ENCODE data around the gene MAML2.
"Not testable (repeated sequence)": the region's sequence is repeated elsewhere in the genome, so short reads cannot be mapped to it uniquely, and the experiment has no call there.

Gene MAML2

GRCh38 chr11:96187822-96188221 lies 155.2 kb downstream of the MAML2 start:
- DNase-seq (ENCODE audit: low read depth in 2 of 2), result no peak

GRCh38 chr11:96186806-96187205 lies 156.2 kb downstream of the MAML2 start:
- DNase-seq (ENCODE audit: low read depth in 2 of 2), result no peak

- DNase-seq (ENCODE audit: low read depth in 2 of 2), result no peak
Observed at GRCh38 chr11:96185220-96185768, 157.7 kb downstream of the MAML2 start.

GRCh38 chr11:96180937-96181336 lies 162.1 kb downstream of the MAML2 start:
- not testable (repeated sequence) for DNase-seq (ENCODE audit: low read depth in 2 of 2)

- no peak for DNase-seq (ENCODE audit: low read depth in 2 of 2)
Observed at GRCh38 chr11:96180341-96180740, 162.7 kb downstream of the MAML2 start.

- no peak for DNase-seq (ENCODE audit: low read depth in 2 of 2)
Observed at GRCh38 chr11:96179905-96180304, 163.1 kb downstream of the MAML2 start.

GRCh38 chr11:96178887-96179279 lies 164.1 kb downstream of the MAML2 start:
- no peak for DNase-seq (ENCODE audit: low read depth in 2 of 2)

GRCh38 chr11:96178049-96178886 lies 164.7 kb downstream of the MAML2 start:
- DNase-seq (ENCODE audit: low read depth in 2 of 2), result no peak

- DNase-seq (ENCODE audit: low read depth in 2 of 2), result no peak
Observed at GRCh38 chr11:96177146-96177545, 165.8 kb downstream of the MAML2 start.

GRCh38 chr11:96173906-96174305 lies 169.1 kb downstream of the MAML2 start:
- DNase-seq (ENCODE audit: low read depth in 2 of 2), result no peak

- DNase-seq (ENCODE audit: low read depth in 2 of 2), result no peak
Observed at GRCh38 chr11:96173422-96173821, 169.6 kb downstream of the MAML2 start.

GRCh38 chr11:96172604-96173003 lies 170.4 kb downstream of the MAML2 start:
- DNase-seq (ENCODE audit: low read depth in 2 of 2), result no peak

- no peak for DNase-seq (ENCODE audit: low read depth in 2 of 2)
Observed at GRCh38 chr11:96169250-96169649, 173.7 kb downstream of the MAML2 start.

- DNase-seq (ENCODE audit: low read depth in 2 of 2), result no peak
Observed at GRCh38 chr11:96168623-96169022, 174.4 kb downstream of the MAML2 start.

- DNase-seq (ENCODE audit: low read depth in 2 of 2), result no peak
Observed at GRCh38 chr11:96167787-96168186, 175.2 kb downstream of the MAML2 start.

GRCh38 chr11:96167203-96167758 lies 175.7 kb downstream of the MAML2 start:
- DNase-seq (ENCODE audit: low read depth in 2 of 2), result no peak

- no peak for DNase-seq (ENCODE audit: low read depth in 2 of 2)
Observed at GRCh38 chr11:96162816-96163499, 180.0 kb downstream of the MAML2 start.

- no peak for DNase-seq (ENCODE audit: low read depth in 2 of 2)
Observed at GRCh38 chr11:96161307-96162089, 181.5 kb downstream of the MAML2 start.

- DNase-seq (ENCODE audit: low read depth in 2 of 2), result no peak
Observed at GRCh38 chr11:96160732-96161306, 182.2 kb downstream of the MAML2 start.

GRCh38 chr11:96159968-96160367 lies 183.0 kb downstream of the MAML2 start:
- DNase-seq (ENCODE audit: low read depth in 2 of 2), result no peak

GRCh38 chr11:96158126-96158525 lies 184.9 kb downstream of the MAML2 start:
- DNase-seq (ENCODE audit: low read depth in 2 of 2), result no peak

- no peak for DNase-seq (ENCODE audit: low read depth in 2 of 2)
Observed at GRCh38 chr11:96157517-96157873, 185.5 kb downstream of the MAML2 start.
